ENCODE measurements around the gene FLG. TPM values are rescaled to one million over a fixed set of nuclear protein-coding genes. Genes with fewer than 3 reads are reported as not detected.

The FLG gene
- under 0.01 TPM in 1 of 2 replicates, not detected in the other for total RNA-seq (ENCODE audit: low replicate concordance)

GRCh38 chr1:152325111-152325510, at the start of gene FLG:
FLG (minus strand) TSS chr1:152325239; CDS start chr1:152315456, 9,783 bp downstream.
- no peak for DNase-seq (ENCODE audit: low read depth)
- no peak for TF ChIP-seq CTCF (IDR thresholded peaks at IDR 0.05; ENCODE audit: insufficient read depth, low read length)

GRCh38 chr1:152374451-152374850, 49.4 kb upstream of the FLG start:
- no peak for TF ChIP-seq CTCF (IDR thresholded peaks at IDR 0.05; ENCODE audit: insufficient read depth, low read length)

More at GRCh38 chr1:152325111-152325510, at the start of gene FLG:
- no peak within 1 kb of the TSS for H3K4me3 ChIP-seq (ENCODE audit: low read depth, low read length)

GRCh38 chr1:152372672-152373071, 47.6 kb upstream of the FLG start:
- H3K4me3 ChIP-seq (ENCODE audit: low read depth, low read length), result no peak overlapping the region
- no peak for DNase-seq (ENCODE audit: low read depth)
- TF ChIP-seq CTCF (IDR thresholded peaks at IDR 0.05; ENCODE audit: insufficient read depth, low read length), result no peak

More at GRCh38 chr1:152374451-152374850, 49.4 kb upstream of the FLG start:
- DNase-seq (ENCODE audit: low read depth), result no peak
- H3K4me3 ChIP-seq (ENCODE audit: low read depth, low read length), result no peak overlapping the region

- no peak overlapping the region for H3K4me3 ChIP-seq (ENCODE audit: low read depth, low read length)
- TF ChIP-seq CTCF (IDR thresholded peaks at IDR 0.05; ENCODE audit: insufficient read depth, low read length), result no peak
- no peak for DNase-seq (ENCODE audit: low read depth)
Measured at GRCh38 chr1:152367436-152367835, 42.4 kb upstream of the FLG start.

- DNase-seq (ENCODE audit: low read depth), result no peak
- H3K4me3 ChIP-seq (ENCODE audit: low read depth, low read length), result no peak within 1 kb of the TSS
- TF ChIP-seq CTCF (IDR thresholded peaks at IDR 0.05; ENCODE audit: insufficient read depth, low read length), result no peak
Measured at GRCh38 chr1:152359906-152360305, 34.9 kb upstream of the FLG start, which contains the start of gene FLG2. FLG2 (minus strand) TSS chr1:152360006; CDS start chr1:152358884, 1,122 bp downstream.

GRCh38 chr1:152356736-152357135, 31.7 kb upstream of the FLG start:
- DNase-seq (ENCODE audit: low read depth), result no peak
- H3K4me3 ChIP-seq (ENCODE audit: low read depth, low read length), result no peak overlapping the region
- no peak for TF ChIP-seq CTCF (IDR thresholded peaks at IDR 0.05; ENCODE audit: insufficient read depth, low read length)

- DNase-seq (ENCODE audit: low read depth), result no peak
- H3K4me3 ChIP-seq (ENCODE audit: low read depth, low read length), result no peak overlapping the region
- TF ChIP-seq CTCF (IDR thresholded peaks at IDR 0.05; ENCODE audit: insufficient read depth, low read length), result no peak
Measured at GRCh38 chr1:152349611-152350010, 24.6 kb upstream of the FLG start.

Data from fibroblast of the aortic adventitia (primary cell).